ENCODE results near the gene CPNE4. TPM values are rescaled to one million over a fixed set of nuclear protein-coding genes. Genes with fewer than 3 reads are reported as not detected.

CPNE4 gene
- total and polyA plus RNA-seq, 9 of the 15 experiments (the other 6 are each of a cell fraction or from before 2014, with no cell fraction given): not detected

- TF ChIP-seq TRIM25 (IDR thresholded peaks at IDR 0.05; ENCODE audit: borderline replicate concordance) (no peak), CGGBP1 (CRISPR knock-in tag; IDR thresholded peaks at IDR 0.05) (no peak), KAT8 (IDR thresholded peaks at IDR 0.05; ENCODE audit: low read depth) (no peak), PPARD (CRISPR knock-in tag; IDR thresholded peaks at IDR 0.05) (no peak), NFRKB (IDR thresholded peaks at IDR 0.05; ENCODE audit: low read depth) (no peak), TAF15 (IDR thresholded peaks at IDR 0.05; ENCODE audit: low read depth, low read length) (no peak)
Measured at GRCh38 chr3:131547585-131547984, 487.2 kb downstream of the CPNE4 start (continued).

- Histone ChIP-seq H4K20me1 (replicated peaks; ENCODE audit: control insufficient read depth, insufficient read depth, low read length) (no peaks in the 10 kb centered on the region), H3K9me1 (ENCODE audit: control insufficient read depth, insufficient read depth, low read length) (no peaks in the 10 kb centered on the region), H3K27ac (ENCODE audit: extremely low read depth, low read depth, low read length) (no peak overlapping the region), H3K9ac (ENCODE audit: insufficient read depth in 1 of 2, low read depth in 2 of 2, low read length in 2 of 2) (no peak overlapping the region), H3K27me3 (ENCODE audit: control insufficient read depth in 2 of 2, insufficient read depth in 2 of 2, low read length in 2 of 2) (no peaks in the 10 kb centered on the region), H2AFZ (ENCODE audit: low read depth, low read length) (no peak overlapping the region), H3K79me2 (ENCODE audit: control insufficient read depth, insufficient read depth, low read length) (no peaks in the 10 kb centered on the region), H3K4me3 (no peak overlapping the region), H3K9me3 (replicated peaks; ENCODE audit: control insufficient read depth, insufficient read depth, low read depth, low read length) (no peaks in the 10 kb centered on the region), H3K4me1 (replicated peaks in 1 of 2; ENCODE audit: control insufficient read depth in 2 of 2, insufficient read depth in 2 of 2, low read length in 2 of 2) (no peaks in the 10 kb centered on the region), H3K36me3 (ENCODE audit: control insufficient read depth, insufficient read depth, low read length) (no peaks in the 10 kb centered on the region), H3K4me2 (ENCODE audit: insufficient read depth, low read length) (no peak overlapping the region)
- FAIRE-seq (no peak), ATAC-seq (no peak), DNase-seq (ENCODE audit: extremely low read depth in 1 of 4, low spot score in 3 of 4) (no peak)
- no peak for TF ChIP-seq RFX5 (IDR thresholded peaks at IDR 0.05; ENCODE audit: low read depth, low read length)
- TF ChIP-seq MCM7 (IDR thresholded peaks at IDR 0.05): no peak
- no peak for TF ChIP-seq HIVEP1 (CRISPR knock-in tag; IDR thresholded peaks at IDR 0.05)
- TF ChIP-seq FOXK1 (CRISPR knock-in tag; IDR thresholded peaks at IDR 0.05; ENCODE audit: borderline replicate concordance): no peak
- TF ChIP-seq ETV5 (CRISPR knock-in tag; IDR thresholded peaks at IDR 0.05; ENCODE audit: low read depth): no peak
- no peak for TF ChIP-seq CGGBP1 (CRISPR knock-in tag; IDR thresholded peaks at IDR 0.05)
- no peak for TF ChIP-seq MAFG (tag; conservative IDR thresholded peaks at IDR 0.05)
- no peak for TF ChIP-seq ZNF780A (CRISPR knock-in tag; IDR thresholded peaks at IDR 0.05)
- no peak for TF ChIP-seq ZNF75A (CRISPR knock-in tag; IDR thresholded peaks at IDR 0.05)
- no TSS peak for BruUV-seq (replicated peaks)
- intact Hi-C loops (cut with micrococcal nuclease): loop anchor here (10.0 kb wide), 1 partner anchor 488 kb away; the partner anchor contains the start of gene CPNE4
- ChIA-PET CTCF (ENCODE audit: low intra/inter-chr PET ratio) (no interaction called here), POLR2A (no interaction called here)
- in situ Hi-C loops (cut with MboI): no loop called here
Measured at GRCh38 chr3:131546441-131546840, 488.4 kb downstream of the CPNE4 start.

Measured in K562 (cell line).